IPS DF 4.7 (cell line): ENCODE data around the gene NPIPB12.
"Not testable (repeated sequence)": the region's sequence is repeated elsewhere in the genome, so short reads cannot be mapped to it uniquely, and the experiment has no call there.

Experiments
- DNase-seq: peaks from one replicate; pipeline ENCODE4 v3.0.0-alpha.2; 2013; ENCODE audit warnings: low spot score; ENCODE audit errors: extremely low read depth

The NPIPB12 gene

GRCh38 chr16:29506308-29506707 is at the start of gene NPIPB12:
TSS of gene NPIPB12 (minus strand) at chr16:29506408.
- not testable (repeated sequence) for DNase-seq

- not testable (repeated sequence) for DNase-seq
Observed at GRCh38 chr16:29521520-29521919, 15.3 kb upstream of the NPIPB12 start.

GRCh38 chr16:29482276-29482675 is 23.9 kb downstream of the NPIPB12 start:
- DNase-seq: not testable (repeated sequence)

- not testable (repeated sequence) for DNase-seq
Observed at GRCh38 chr16:29472065-29472464, 34.1 kb downstream of the NPIPB12 start.

GRCh38 chr16:29469660-29470059 is 36.5 kb downstream of the NPIPB12 start:
- DNase-seq: not testable (repeated sequence)

- DNase-seq: not testable (repeated sequence)
Observed at GRCh38 chr16:29467654-29468366, 38.4 kb downstream of the NPIPB12 start.

GRCh38 chr16:29466904-29467303 is 39.3 kb downstream of the NPIPB12 start:
- DNase-seq: not testable (repeated sequence)

- not testable (repeated sequence) for DNase-seq
Observed at GRCh38 chr16:29465985-29466824, 40.0 kb downstream of the NPIPB12 start.

GRCh38 chr16:29460647-29461030 is 45.6 kb downstream of the NPIPB12 start:
- not testable (repeated sequence) for DNase-seq

- not testable (repeated sequence) for DNase-seq
Observed at GRCh38 chr16:29459706-29460646, 46.2 kb downstream of the NPIPB12 start, which contains the start of gene SULT1A4. TSS of gene SULT1A4 (plus strand) at chr16:29459913. CDS start at chr16:29461386, 1,473 bp downstream.

GRCh38 chr16:29457660-29458059 is 48.5 kb downstream of the NPIPB12 start:
- not testable (repeated sequence) for DNase-seq

- not testable (repeated sequence) for DNase-seq
Observed at GRCh38 chr16:29454828-29455227, 51.4 kb downstream of the NPIPB12 start.

- DNase-seq: not testable (repeated sequence)
Observed at GRCh38 chr16:29454269-29454668, 51.9 kb downstream of the NPIPB12 start, which contains the start of the genes BOLA2 and SLX1B. TSS of gene BOLA2 (minus strand) at chr16:29454351. CDS start at chr16:29454253, 98 bp downstream. TSS of gene SLX1B (plus strand) at chr16:29454533.

GRCh38 chr16:29453754-29454153 is 52.5 kb downstream of the NPIPB12 start:
- DNase-seq: not testable (repeated sequence)
